Cardiac septum (tissue), 1 donor: Measurements from ENCODE around the gene RSAD1. TPM values are rescaled to one million over a fixed set of nuclear protein-coding genes. Genes with fewer than 3 reads are reported as not detected.
A peak's percentile ranks its signal among the peaks of the same experiment; 100 is the strongest.
"Not testable (repeated sequence)": the region's sequence is repeated elsewhere in the genome, so short reads cannot be mapped to it uniquely, and the experiment has no call there.

Experiments used
- DNase-seq: peaks from one replicate; pipeline ENCODE4 v3.0.0-alpha.2; 2020; ENCODE audit warnings: low spot score
- intact Hi-C: fragments of 100-400 bp; cut with DNase I; formaldehyde crosslinking; loops from one replicate; pipeline ENCODE4 v1.14.0; 2022
- total RNA-seq: library from RNA; stranded (reverse); fragmentation: NEBNext Ultra II Directional; extraction: Animal tissue kit (Norgen Biotek cat#: 25700); gene quantifications from one replicate; pipeline ENCODE4 v1.2.1, GENCODE V29; 2021
- donor health status: DM: no; HTN: no; CAD: no.

RSAD1 gene
- total RNA-seq, 1 donor from 2014 or later = 35.4 TPM

DNA sequence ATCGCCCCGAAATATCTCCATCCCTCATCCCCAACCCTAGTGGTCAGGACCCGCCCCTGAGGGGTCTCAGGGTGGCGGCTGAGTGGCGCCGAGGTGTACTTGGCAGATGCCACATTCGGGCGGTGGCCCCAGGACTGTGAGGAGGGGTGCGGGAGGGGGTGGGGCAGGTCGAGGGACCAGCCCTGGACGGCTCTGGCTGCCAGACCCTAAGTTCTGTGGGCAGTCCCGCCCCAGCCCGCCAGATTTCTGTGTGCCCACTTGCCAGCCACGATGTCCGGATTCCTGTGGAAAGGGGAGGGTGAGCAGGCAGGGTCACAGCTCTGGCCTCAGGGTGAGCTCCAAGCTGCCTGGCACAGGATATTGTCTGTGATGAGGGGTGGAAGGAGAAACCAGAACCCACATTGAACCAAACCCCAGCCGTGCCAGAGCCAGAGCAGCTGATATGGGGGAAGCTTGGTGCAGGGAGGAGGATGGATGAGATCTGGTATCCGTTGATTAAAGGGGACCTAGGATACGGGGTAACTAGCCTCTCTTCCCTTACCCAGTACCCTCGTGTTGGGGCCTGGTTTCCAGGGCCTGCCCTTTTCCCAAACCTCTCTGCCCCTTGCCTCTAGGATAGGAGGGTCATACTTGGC is 8.9 kb upstream of the RSAD1 start:
- DNase-seq = no peak

GRCh38 chr17:50470426-50470825 is 8.2 kb upstream of the RSAD1 start:
- intact Hi-C loops = no loop called here
- no peak for DNase-seq

More for the DNA sequence above, 8.9 kb upstream of the RSAD1 start:
- intact Hi-C loops = no loop called here

DNA sequence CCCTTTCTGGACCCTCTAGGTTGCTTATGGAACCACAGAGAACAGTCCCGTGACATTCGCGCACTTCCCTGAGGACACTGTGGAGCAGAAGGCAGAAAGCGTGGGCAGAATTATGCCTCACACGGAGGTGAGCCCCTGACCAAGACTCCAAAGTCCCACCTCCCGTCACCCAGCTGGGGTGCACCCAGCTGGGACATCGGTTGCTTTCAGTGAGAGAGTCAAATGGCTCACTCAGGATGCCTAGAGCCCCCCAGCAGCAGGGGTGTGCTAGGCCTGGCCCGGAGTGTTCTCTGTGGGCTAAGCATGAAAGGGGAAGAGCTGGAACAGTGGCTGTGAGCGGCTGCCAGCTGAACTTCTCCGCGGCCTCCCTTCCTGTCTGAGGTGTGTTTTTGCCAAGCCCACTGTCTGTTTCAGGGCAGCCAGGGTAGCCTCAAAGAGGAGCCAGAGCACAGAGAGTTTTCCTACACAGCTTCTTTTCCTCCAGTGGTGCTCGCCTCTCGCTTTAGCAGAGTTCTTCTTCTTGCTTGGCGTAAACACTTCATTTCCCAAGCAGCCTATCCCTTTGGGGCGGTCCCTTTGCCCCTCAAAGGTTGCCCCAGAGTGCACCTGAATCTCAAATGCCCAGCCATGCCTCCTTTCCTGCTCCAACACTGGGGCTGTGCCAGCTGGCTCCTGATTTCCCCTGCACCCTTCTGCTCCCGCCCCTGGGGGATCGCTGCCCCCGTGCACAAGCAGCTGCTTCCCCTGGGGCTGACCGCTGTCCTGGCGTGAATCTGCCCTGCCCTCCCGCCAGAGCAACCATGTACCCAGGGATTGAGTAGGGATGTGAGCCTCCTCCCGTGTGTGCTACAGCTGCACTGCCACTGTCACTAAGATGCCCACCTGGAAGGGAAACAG is 7.4 kb upstream of the RSAD1 start:
- DNase-seq = no peak
- intact Hi-C loops = no loop called here

GRCh38 chr17:50472286-50472685 is 6.4 kb upstream of the RSAD1 start:
- intact Hi-C loops = no loop called here
- DNase-seq = no peak

DNA sequence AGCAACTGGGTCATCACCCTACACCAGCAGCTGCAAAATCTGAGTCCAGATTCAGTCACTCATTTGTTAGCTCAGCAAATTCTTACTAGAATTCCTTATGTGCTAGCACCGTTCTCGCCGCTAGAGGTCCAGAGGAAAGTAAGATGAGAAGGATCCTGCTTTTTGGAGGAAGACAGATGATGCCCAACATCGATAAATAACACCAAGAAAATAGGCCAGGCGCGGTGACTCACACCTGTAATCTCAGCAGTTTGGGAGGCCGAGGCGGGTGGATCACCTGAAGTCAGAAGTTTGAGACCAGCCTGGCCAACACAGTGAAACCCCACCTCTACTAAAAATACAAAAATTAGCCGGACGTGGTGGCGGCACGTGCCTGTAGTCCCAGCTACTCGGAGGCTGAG is 5.9 kb upstream of the RSAD1 start:
- DNase-seq, intact Hi-C loops: not testable (repeated sequence)

- intact Hi-C loops = no loop called here
- DNase-seq = no peak
Observed at GRCh38 chr17:50473901-50474300, 4.8 kb upstream of the RSAD1 start.

DNA sequence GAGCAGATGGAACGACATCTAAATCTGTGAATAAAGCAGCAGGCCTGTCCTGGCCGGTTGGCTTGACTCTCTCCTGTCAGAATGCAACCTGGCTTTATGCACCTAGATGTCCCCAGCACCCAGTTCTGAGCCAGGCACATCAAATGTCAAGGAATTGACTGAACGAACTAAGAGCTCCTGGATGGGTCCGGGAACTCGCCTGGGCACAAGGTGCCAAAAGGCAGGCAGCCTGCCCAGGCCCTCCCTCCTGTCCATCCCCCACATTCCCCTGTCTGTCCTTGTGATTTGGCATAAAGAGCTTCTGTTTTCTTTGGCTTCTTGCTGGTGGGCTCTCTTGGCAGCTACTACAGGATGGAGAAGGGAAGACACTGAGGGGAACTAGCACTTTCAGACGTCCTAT is 4.1 kb upstream of the RSAD1 start:
- no peak for DNase-seq
- intact Hi-C loops = no loop called here

DNA sequence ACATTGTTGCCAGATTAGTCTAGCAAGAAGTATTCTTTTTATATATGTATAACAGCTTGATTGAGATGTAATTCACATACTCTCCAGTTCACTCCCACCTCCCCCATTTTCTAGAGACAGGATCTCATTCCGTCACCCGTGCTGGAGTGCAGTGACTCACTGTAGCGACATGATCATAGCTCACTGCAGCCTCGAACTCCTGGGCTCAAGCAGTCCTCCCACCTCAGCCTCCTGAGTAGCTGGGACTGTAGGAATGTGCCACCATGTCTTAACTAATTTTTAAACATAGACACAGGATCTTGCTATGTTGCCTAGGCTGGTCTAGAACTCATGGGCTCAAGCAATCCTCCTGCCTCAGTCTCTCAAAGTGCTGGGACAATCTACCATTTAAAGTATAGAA is 3.3 kb upstream of the RSAD1 start:
- intact Hi-C loops = no loop called here

DNA sequence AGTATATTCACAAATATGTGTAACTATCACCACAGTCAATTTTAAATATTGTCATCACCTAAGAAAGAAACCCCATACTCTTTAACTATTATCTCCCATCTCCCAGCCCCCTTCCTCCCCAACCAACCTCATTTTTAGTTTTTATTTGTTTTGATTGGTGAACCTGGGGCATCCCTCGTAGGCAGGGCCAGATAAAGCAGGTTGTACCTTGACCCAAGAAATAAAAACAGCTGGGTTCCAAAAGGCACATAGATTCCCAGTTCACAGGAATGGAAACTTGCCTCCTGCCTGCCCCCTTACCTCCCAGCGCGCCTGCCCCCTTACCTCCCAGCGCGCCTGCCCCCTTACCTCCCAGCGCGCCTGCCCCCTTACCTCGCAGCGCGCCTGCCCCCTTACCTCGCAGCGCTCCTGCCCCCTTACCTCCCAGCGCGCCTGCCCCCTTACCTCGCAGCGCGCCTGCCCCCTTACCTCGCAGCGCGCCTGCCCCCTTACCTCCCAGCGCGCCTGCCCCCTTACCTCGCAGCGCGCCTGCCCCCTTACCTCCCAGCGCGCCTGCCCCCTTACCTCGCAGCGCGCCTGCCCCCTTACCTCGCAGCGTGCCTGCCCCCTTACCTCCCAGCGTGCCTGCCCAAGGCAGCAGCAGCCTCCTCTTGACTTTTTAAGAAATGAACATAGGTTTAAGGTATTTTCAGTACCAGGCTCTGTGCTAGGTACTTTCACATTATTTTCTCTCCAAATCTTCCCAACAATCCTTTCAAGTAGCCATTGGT is 2.7 kb upstream of the RSAD1 start:
- DNase-seq, intact Hi-C loops: not testable (repeated sequence)

More for the DNA sequence above, 3.3 kb upstream of the RSAD1 start:
- DNase-seq = no peak

GRCh38 chr17:50476545-50477315 is 1.9 kb upstream of the RSAD1 start:
- DNase-seq = no peak
- intact Hi-C loops = no loop called here

DNA sequence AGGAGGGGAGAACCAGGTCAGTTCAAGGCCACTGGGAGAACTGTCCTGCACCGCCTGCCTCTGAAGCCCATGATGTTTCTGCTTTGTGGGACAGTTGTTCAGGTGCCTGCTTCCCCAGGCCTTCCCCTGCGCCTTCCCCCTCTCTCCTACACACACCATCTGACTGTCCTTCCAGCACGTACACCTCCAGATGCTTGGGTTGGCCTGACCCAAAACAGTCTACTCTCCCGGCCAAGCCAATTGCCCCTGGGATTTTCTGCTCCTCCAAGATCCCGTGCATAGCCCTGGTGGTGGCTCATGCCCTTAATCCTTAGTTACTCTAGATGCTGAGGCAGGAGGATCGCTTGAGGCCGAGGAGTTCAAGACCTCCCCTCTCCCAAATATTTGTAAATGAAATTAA is 684 bp upstream of the RSAD1 start:
- DNase-seq = no peak
- intact Hi-C loops = no loop called here

GRCh38 chr17:50479522-50480141 is 972 bp downstream of the RSAD1 start:
- intact Hi-C loops = loop anchor here (5.0 to 10.0 kb wide), 2 partner anchors 148 to 205 kb away; no protein-coding TSS in a partner anchor
- DNase-seq = peak; percentile 82

- intact Hi-C loops = loop anchor here (5.0 to 10.0 kb wide), 2 partner anchors 147 to 205 kb away; no protein-coding TSS in a partner anchor
Observed at GRCh38 chr17:50480142-50480764, 1.6 kb downstream of the RSAD1 start.

DNA sequence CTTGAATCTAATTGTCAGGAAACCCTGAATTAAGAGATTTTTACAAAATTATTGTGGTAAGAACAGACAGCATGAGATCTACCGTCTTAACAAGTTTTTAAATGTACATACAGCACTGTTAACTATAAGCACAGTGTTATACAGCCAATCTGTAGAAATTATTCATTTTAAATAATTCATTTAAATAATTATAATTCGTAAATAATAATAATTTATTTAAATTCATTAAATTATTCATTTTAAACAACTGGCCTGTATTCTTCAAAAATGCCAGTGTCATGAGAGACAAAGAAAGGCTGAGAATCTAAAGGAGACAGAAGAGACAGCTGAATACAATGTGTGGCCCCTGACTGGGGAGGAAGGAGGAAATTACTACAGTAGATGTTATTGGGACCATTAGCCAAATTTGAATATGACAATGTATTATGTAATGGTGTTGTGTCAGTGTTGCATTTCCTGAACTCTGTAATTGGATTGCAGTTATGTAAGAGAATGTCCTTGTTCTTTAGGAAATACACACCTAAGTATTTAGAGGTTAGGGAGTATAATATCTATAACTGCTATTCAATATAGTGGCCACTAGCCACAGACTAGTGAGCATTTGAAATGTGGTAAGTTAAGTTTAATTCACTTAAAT is 2.3 kb downstream of the RSAD1 start:
- intact Hi-C loops = loop anchor here (5.0 to 10.0 kb wide), 2 partner anchors 146 to 204 kb away; no protein-coding TSS in a partner anchor
- no peak for DNase-seq

More at GRCh38 chr17:50480142-50480764, 1.6 kb downstream of the RSAD1 start:
- DNase-seq = no peak

GRCh38 chr17:50481648-50482047 is 3.0 kb downstream of the RSAD1 start:
- intact Hi-C loops = loop anchor here (2.0 to 10.0 kb wide), 3 partner anchors 59 to 203 kb away; no protein-coding TSS in a partner anchor
- no peak for DNase-seq

DNA sequence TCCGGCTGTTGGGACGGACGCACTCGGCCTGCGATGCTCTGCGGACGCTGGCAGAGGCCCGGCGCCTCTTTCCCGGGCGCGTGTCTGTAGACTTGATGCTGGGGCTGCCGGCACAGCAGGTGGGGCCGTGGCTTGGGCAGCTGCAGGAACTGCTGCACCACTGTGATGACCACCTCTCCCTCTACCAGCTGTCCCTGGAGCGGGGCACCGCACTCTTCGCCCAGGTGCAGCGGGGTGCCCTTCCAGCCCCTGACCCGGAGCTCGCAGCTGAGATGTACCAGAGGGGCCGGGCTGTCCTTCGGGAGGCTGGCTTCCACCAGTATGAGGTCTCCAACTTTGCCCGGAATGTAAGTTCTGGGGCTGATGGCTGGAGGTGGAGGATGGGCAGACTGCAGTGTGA is 3.5 kb downstream of the RSAD1 start:
- intact Hi-C loops = loop anchor here (2.0 to 10.0 kb wide), 3 partner anchors 59 to 203 kb away; no protein-coding TSS in a partner anchor
- no peak for DNase-seq

DNA sequence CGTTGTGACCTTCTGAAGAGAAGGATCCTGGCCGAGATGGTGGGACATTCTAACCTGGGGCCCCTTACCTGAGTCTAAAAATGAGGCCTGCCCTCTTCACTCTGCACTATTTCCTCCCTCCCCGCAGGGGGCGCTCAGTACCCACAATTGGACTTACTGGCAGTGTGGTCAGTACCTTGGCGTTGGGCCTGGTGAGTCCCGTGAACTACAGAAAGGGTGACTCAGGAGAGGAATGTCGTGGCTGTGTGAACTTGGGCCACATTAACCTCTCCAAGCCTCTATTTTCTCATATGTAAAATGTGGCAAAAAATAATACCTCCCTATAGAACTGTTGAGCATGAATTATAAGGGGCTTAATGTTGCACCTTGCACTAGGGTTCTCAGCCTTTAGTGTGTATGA is 3.9 kb downstream of the RSAD1 start:
- intact Hi-C loops = loop anchor here (2.0 to 10.0 kb wide), 3 partner anchors 58 to 202 kb away; no protein-coding TSS in a partner anchor
- DNase-seq = peak; percentile 96
